Duodenal mucosa (tissue), 2 donors: ENCODE results near the gene LCTL.
"Not testable (repeated sequence)": the region's sequence is repeated elsewhere in the genome, so short reads cannot be mapped to it uniquely, and the experiment has no call there.

ENCODE experiments used
- H3K27ac ChIP-seq: one replicate; pipeline ENCODE4 v1.7.0; 2013; ENCODE audit warnings: low read depth, low read length
- H3K27me3 ChIP-seq, 2 donors: one replicate each; pipeline ENCODE4 v1.7.0; 2013; ENCODE audit warnings: low read length in 2 of 2, control low read depth in 1 of 2; ENCODE audit not compliant: insufficient read depth in 2 of 2, control insufficient read depth in 1 of 2
- H3K36me3 ChIP-seq, 2 donors: one replicate each; pipeline ENCODE4 v1.7.0; 2013; ENCODE audit warnings: low read length in 2 of 2, control low read depth in 1 of 2; ENCODE audit not compliant: insufficient read depth in 2 of 2, control insufficient read depth in 1 of 2
- H3K4me1 ChIP-seq, 2 donors: one replicate each; pipeline ENCODE4 v1.7.0; 2013; ENCODE audit warnings: low read length in 2 of 2, control low read depth in 1 of 2; ENCODE audit not compliant: insufficient read depth in 2 of 2, control insufficient read depth in 1 of 2
- H3K4me3 ChIP-seq, 2 donors: one replicate each; pipeline ENCODE4 v1.7.0; 2013; ENCODE audit warnings: low read length in 2 of 2, low read depth in 1 of 2
- H3K9ac ChIP-seq, 2 donors: one replicate each; pipeline ENCODE4 v1.7.0; 2013; ENCODE audit warnings: low read length in 2 of 2, low read depth in 1 of 2
- H3K9me3 ChIP-seq, 2 donors: one replicate each; pipeline ENCODE4 v1.7.0; 2013; ENCODE audit warnings: low read length in 2 of 2, control low read depth in 1 of 2; ENCODE audit not compliant: control insufficient read depth in 1 of 2

The LCTL gene

GRCh38 chr15:66592505-66593218 is 26.9 kb upstream of the LCTL start:
- Histone ChIP-seq H3K9me3 (no peaks in the 10 kb centered on the region), H3K27me3 (no peaks in the 10 kb centered on the region), H3K27ac (no peak overlapping the region), H3K36me3 (no peaks in the 10 kb centered on the region), H3K4me1 (peaks cover 3 to 4% of the 10 kb centered on the region in 2 donors), H3K9ac (no peak overlapping the region), H3K4me3 (no peak overlapping the region)

- no peak overlapping the region for H3K9ac ChIP-seq
- H3K9me3 ChIP-seq: no peaks in the 10 kb centered on the region
- H3K36me3 ChIP-seq: no peaks in the 10 kb centered on the region
- H3K27me3 ChIP-seq: no peaks in the 10 kb centered on the region
- H3K4me1 ChIP-seq: peaks cover 3 to 4% of the 10 kb centered on the region in 2 donors
- no peak overlapping the region for H3K4me3 ChIP-seq
- no peak overlapping the region for H3K27ac ChIP-seq
Observed at GRCh38 chr15:66591322-66591862, 25.6 kb upstream of the LCTL start.

- Histone ChIP-seq H3K4me1 (peaks cover 3 to 4% of the 10 kb centered on the region in 2 donors), H3K9ac (no peak overlapping the region), H3K36me3 (no peaks in the 10 kb centered on the region), H3K27ac (no peak overlapping the region), H3K4me3 (no peak overlapping the region), H3K27me3 (no peaks in the 10 kb centered on the region), H3K9me3 (no peaks in the 10 kb centered on the region)
Observed at GRCh38 chr15:66590435-66590834, 24.6 kb upstream of the LCTL start.

GRCh38 chr15:66589429-66589828 is 23.6 kb upstream of the LCTL start:
- H3K36me3 ChIP-seq, H3K27ac ChIP-seq, H3K4me1 ChIP-seq, H3K9me3 ChIP-seq, H3K9ac ChIP-seq, H3K27me3 ChIP-seq, H3K4me3 ChIP-seq: not testable (repeated sequence)

- no peaks in the 10 kb centered on the region for H3K36me3 ChIP-seq
- no peak overlapping the region for H3K4me3 ChIP-seq
- H3K4me1 ChIP-seq: peaks cover 3 to 4% of the 10 kb centered on the region in 2 donors
- no peaks in the 10 kb centered on the region for H3K27me3 ChIP-seq
- no peak overlapping the region for H3K9ac ChIP-seq
- H3K27ac ChIP-seq: no peak overlapping the region
- no peaks in the 10 kb centered on the region for H3K9me3 ChIP-seq
Observed at GRCh38 chr15:66588971-66589370, 23.2 kb upstream of the LCTL start.

- H3K36me3 ChIP-seq: no peaks in the 10 kb centered on the region
- H3K27ac ChIP-seq: no peak overlapping the region
- no peaks in the 10 kb centered on the region for H3K27me3 ChIP-seq
- no peak overlapping the region for H3K9ac ChIP-seq
- no peaks in the 10 kb centered on the region for H3K9me3 ChIP-seq
- no peak overlapping the region for H3K4me3 ChIP-seq
- peaks cover 3 to 4% of the 10 kb centered on the region in 2 donors for H3K4me1 ChIP-seq
Observed at GRCh38 chr15:66588537-66588936, 22.7 kb upstream of the LCTL start.

GRCh38 chr15:66587749-66588148 is 22.0 kb upstream of the LCTL start:
- H3K27ac ChIP-seq: no peak overlapping the region
- H3K4me1 ChIP-seq: peaks cover 3 to 4% of the 10 kb centered on the region in 2 donors
- no peak overlapping the region for H3K4me3 ChIP-seq
- H3K9me3 ChIP-seq: no peaks in the 10 kb centered on the region
- no peak overlapping the region for H3K9ac ChIP-seq
- H3K27me3 ChIP-seq: no peaks in the 10 kb centered on the region
- no peaks in the 10 kb centered on the region for H3K36me3 ChIP-seq

GRCh38 chr15:66587020-66587419 is 21.2 kb upstream of the LCTL start:
- Histone ChIP-seq H3K9ac (no peak overlapping the region), H3K4me3 (no peak overlapping the region), H3K36me3 (no peaks in the 10 kb centered on the region), H3K9me3 (no peaks in the 10 kb centered on the region), H3K27me3 (no peaks in the 10 kb centered on the region), H3K27ac (no peak overlapping the region), H3K4me1 (peaks cover 0 to 4% of the 10 kb centered on the region in 2 donors)

- H3K4me3 ChIP-seq: no peak overlapping the region
- H3K36me3 ChIP-seq: no peaks in the 10 kb centered on the region
- H3K9ac ChIP-seq: no peak overlapping the region
- peaks cover 0 to 4% of the 10 kb centered on the region in 2 donors for H3K4me1 ChIP-seq
- H3K27ac ChIP-seq: no peak overlapping the region
- H3K27me3 ChIP-seq: no peaks in the 10 kb centered on the region
- no peaks in the 10 kb centered on the region for H3K9me3 ChIP-seq
Observed at GRCh38 chr15:66586155-66586976, 20.6 kb upstream of the LCTL start.

- Histone ChIP-seq H3K9me3 (no peaks in the 10 kb centered on the region), H3K4me3 (no peak overlapping the region), H3K36me3 (no peaks in the 10 kb centered on the region), H3K4me1 (no peaks in the 10 kb centered on the region), H3K27me3 (no peaks in the 10 kb centered on the region), H3K9ac (no peak overlapping the region), H3K27ac (no peak overlapping the region)
Observed at GRCh38 chr15:66581972-66582537, 16.3 kb upstream of the LCTL start.
